GM12874 (cell line): Measurements from ENCODE around the gene GGA2.

Experiments used
- CTCF ChIP-seq: IDR thresholded peaks from 2 replicates; pipeline ENCODE4 v1.5.1; 2011; ENCODE audit warnings: low read depth, mild to moderate bottlenecking, control low read depth, low read length, moderate library complexity; ENCODE audit not compliant: insufficient read depth

The GGA2 gene

GRCh38 chr16:23478566-23478965 lies 31.7 kb downstream of the GGA2 start:
- TF ChIP-seq CTCF: no peak

DNA sequence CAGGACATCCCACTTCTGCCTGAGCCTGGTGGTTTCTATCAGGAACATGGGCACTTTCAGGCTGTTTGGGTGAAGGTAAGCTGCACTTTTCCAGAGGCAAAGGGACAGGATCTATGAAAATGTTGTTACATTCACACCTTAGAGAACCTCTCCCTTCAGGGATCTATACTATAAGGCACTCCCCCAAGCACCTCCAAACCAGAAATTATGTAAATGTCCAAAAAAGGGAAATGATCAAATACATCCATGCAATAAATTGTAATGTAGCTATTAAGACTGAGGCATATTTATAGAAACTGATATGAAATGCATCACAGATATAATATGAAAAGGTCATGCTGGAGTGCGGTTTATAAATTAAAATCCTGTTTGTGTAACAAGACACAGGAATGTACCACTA lies 34.0 kb downstream of the GGA2 start:
- no peak for TF ChIP-seq CTCF

GRCh38 chr16:23469814-23470213 lies 40.5 kb downstream of the GGA2 start:
- TF ChIP-seq CTCF: no peak

DNA sequence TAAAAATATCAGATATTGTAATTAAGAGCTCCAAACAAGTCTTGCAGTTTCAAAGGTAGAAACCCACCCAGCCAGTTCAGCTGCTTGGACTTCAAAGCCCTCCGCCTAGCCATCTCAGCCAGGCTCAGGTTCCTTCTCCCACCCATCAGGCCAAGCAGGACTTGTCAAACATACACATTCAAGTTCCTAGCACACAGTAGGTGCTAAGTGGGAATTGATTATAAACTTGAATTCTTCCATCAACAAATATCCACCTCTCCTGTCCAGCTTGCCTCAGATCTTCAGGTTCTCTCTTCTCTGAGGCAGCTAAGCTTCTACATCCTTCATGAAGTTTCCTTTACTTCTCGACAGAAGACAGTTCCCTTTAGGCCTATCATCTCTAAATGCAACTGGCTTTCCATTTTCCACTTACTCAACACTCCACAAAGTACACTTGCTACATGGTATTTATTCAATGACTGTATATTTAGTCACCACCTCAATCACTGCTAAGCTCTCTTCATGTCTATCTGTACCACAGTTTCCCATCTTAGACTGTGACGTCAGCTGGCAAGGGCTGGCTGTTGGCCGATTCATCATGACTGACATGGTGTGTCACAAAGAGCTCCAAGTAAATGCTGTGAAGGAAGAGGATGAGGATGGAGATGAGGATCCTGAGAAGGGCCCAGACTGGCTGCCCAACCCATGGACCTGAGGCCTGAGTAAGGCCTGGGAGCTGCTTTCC lies 44.0 kb downstream of the GGA2 start:
- TF ChIP-seq CTCF: no peak

DNA sequence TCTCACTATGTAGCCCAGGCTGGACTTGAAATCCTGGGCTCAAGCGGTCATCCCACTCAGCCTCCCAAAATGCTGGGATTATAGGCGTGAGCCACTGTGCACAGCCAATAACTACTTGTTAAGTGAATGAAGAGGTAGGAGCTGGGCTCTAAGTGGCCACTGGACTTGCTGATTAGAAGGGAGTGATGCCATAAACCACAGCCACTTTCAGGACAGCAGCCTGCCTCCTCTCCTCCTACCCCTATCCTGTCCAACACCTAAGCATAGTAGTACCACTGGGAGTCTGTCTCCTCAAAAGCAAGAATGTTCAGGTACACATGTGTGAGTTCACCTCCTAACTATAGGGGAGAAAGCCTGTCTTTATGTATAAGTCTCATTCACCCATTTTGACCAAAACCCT lies 45.1 kb downstream of the GGA2 start:
- no peak for TF ChIP-seq CTCF

DNA sequence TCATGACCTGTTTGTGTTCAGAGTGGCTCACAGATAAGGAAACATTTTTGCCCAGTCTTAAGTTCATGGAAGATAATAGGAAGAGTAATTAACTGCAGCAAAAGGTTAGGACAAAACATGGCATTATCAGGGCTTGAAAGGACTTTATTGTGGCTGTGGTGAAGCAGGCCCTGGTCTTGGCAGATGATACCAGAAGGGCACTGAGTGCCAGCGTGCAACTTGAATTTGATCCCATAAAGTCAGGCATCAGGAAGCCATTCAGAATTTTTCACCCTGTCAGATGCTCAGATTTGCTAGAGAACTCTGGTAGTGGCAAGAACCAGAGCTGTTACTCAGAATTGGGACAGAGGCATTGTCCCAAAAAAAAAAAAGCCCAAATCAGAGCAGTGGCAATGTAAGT lies 46.1 kb downstream of the GGA2 start:
- no peak for TF ChIP-seq CTCF

- TF ChIP-seq CTCF: no peak
Observed at GRCh38 chr16:23453338-23454052, 56.8 kb downstream of the GGA2 start.
